IPS-NIHi7 (cell line): ENCODE results near the gene HNRNPF.

Experiments
- DNase-seq: peaks from one replicate; pipeline ENCODE4 v3.0.0; 2012; ENCODE audit warnings: mixed read lengths; ENCODE audit errors: extremely low spot score

The HNRNPF gene

GRCh38 chr10:43421519-43421918, 12.5 kb upstream of the HNRNPF start:
- no peak for DNase-seq

- DNase-seq: no peak
Observed at GRCh38 chr10:43421201-43421507, 12.2 kb upstream of the HNRNPF start.

- peak; percentile 73 for DNase-seq
Observed at GRCh38 chr10:43420369-43421200, 11.6 kb upstream of the HNRNPF start.

- DNase-seq: no peak
Observed at GRCh38 chr10:43419997-43420368, 11.0 kb upstream of the HNRNPF start.

GRCh38 chr10:43417950-43418768, 9.2 kb upstream of the HNRNPF start:
- DNase-seq: no peak

GRCh38 chr10:43415544-43415943, 6.6 kb upstream of the HNRNPF start:
- no peak for DNase-seq

GRCh38 chr10:43411536-43411935, 2.5 kb upstream of the HNRNPF start:
- no peak for DNase-seq

GRCh38 chr10:43410345-43410744, 1.4 kb upstream of the HNRNPF start:
- no peak for DNase-seq

- no peak for DNase-seq
Observed at GRCh38 chr10:43409385-43410109, 561 bp upstream of the HNRNPF start.

GRCh38 chr10:43408331-43408709, 666 bp downstream of the HNRNPF start:
- no peak for DNase-seq

- peak; percentile 66 for DNase-seq
Observed at GRCh38 chr10:43407576-43408330, 1.2 kb downstream of the HNRNPF start.

- no peak for DNase-seq
Observed at GRCh38 chr10:43407148-43407575, 1.8 kb downstream of the HNRNPF start.

GRCh38 chr10:43404704-43405084, 4.3 kb downstream of the HNRNPF start:
- DNase-seq: no peak

GRCh38 chr10:43403911-43404703, 4.9 kb downstream of the HNRNPF start:
- DNase-seq: no peak

- no peak for DNase-seq
Observed at GRCh38 chr10:43402880-43403452, 6.0 kb downstream of the HNRNPF start.

GRCh38 chr10:43402176-43402575, 6.8 kb downstream of the HNRNPF start:
- DNase-seq: no peak

- peak; percentile 67 for DNase-seq
Observed at GRCh38 chr10:43401627-43402026, 7.4 kb downstream of the HNRNPF start.

GRCh38 chr10:43399320-43400310, 9.4 kb downstream of the HNRNPF start:
- DNase-seq: no peak

- no peak for DNase-seq
Observed at GRCh38 chr10:43398939-43399319, 10.1 kb downstream of the HNRNPF start.
